HepG2 (cell line): ENCODE measurements around the gene ARPC1B. TPM values are rescaled to one million over a fixed set of nuclear protein-coding genes. Genes with fewer than 3 reads are reported as not detected.

Experiments
- GATAD2A ChIP-seq: IDR thresholded peaks from 2 replicates; pipeline ENCODE4 v1.6.1; 2016
- GPN1 ChIP-seq: sonication (generic); formaldehyde crosslinking; IDR thresholded peaks from 2 replicates; pipeline ENCODE4 v1.5.1; 2020; ENCODE audit warnings: missing genetic modification reagents, borderline replicate concordance
- MNT ChIP-seq: fragments of 450-650 bp; IDR thresholded peaks from 2 replicates; pipeline ENCODE4 v1.6.1; 2016
- MTERF4 ChIP-seq: sonication (generic); formaldehyde crosslinking; IDR thresholded peaks from 2 replicates; pipeline ENCODE4 v1.8.0; 2023; ENCODE audit warnings: mild to moderate bottlenecking, missing genetic modification reagents
- NAIF1 ChIP-seq: sonication (generic); formaldehyde crosslinking; IDR thresholded peaks from 2 replicates; pipeline ENCODE4 v1.5.0; 2020; ENCODE audit warnings: mild to moderate bottlenecking, missing genetic modification reagents, borderline replicate concordance
- NR2C2 ChIP-seq: sonication (generic); formaldehyde crosslinking; IDR thresholded peaks from 2 replicates; pipeline ENCODE4 v1.4.0; 2020; ENCODE audit warnings: missing genetic modification reagents, mild to moderate bottlenecking, moderate library complexity, borderline replicate concordance
- NR2F1 ChIP-seq, 2 experiments: fragments of 450-650 bp in 1 of 2; formaldehyde crosslinking in 1 of 2; IDR thresholded peaks; 2 replicates each; pipeline versions ENCODE4 v1.5.0 to v1.6.1; 2016 to 2020; ENCODE audit warnings: mild to moderate bottlenecking in 1 of 2, missing compliant biosample characterization in 1 of 2, missing genetic modification reagents in 1 of 2, moderate library complexity in 1 of 2
- NR3C1 ChIP-seq: sonication (generic); formaldehyde crosslinking; IDR thresholded peaks from 2 replicates; pipeline ENCODE4 v1.4.0; 2020; ENCODE audit warnings: missing genetic modification reagents
- PAF1 ChIP-seq: IDR thresholded peaks from 2 replicates; pipeline ENCODE4 v1.6.1; 2016; ENCODE audit warnings: missing genetic modification reagents, missing compliant biosample characterization
- POGK ChIP-seq: sonication (generic); formaldehyde crosslinking; conservative IDR thresholded peaks from 2 replicates; pipeline ENCODE4 v1.8.0; 2022; ENCODE audit warnings: mild to moderate bottlenecking, moderate library complexity, missing genetic modification reagents
- SNAI1 ChIP-seq: sonication (generic); formaldehyde crosslinking; IDR thresholded peaks from 2 replicates; pipeline ENCODE4 v1.5.0; 2020; ENCODE audit warnings: mild to moderate bottlenecking, missing genetic modification reagents, borderline replicate concordance
- SOX13 ChIP-seq, 3 experiments: fragments of 450-650 bp in 1 of 3; sonication (generic) in 1 of 3; formaldehyde crosslinking in 1 of 3; IDR thresholded peaks in 2 of 3; conservative IDR thresholded peaks in 1 of 3; 2 replicates each; pipeline versions ENCODE4 v1.5.0 to v1.6.1; 2016 to 2020; ENCODE audit warnings: antibody characterized with exemption in 1 of 3, mild to moderate bottlenecking in 1 of 3, missing compliant biosample characterization in 1 of 3, missing genetic modification reagents in 1 of 3, moderate library complexity in 1 of 3
- THAP7 ChIP-seq: sonication (generic); formaldehyde crosslinking; IDR thresholded peaks from 2 replicates; pipeline ENCODE4 v1.8.1; 2023; ENCODE audit warnings: mild to moderate bottlenecking, missing genetic modification reagents
- ZNF101 ChIP-seq: sonication (generic); formaldehyde crosslinking; IDR thresholded peaks from 2 replicates; pipeline ENCODE4 v1.4.0; 2020; ENCODE audit warnings: mild to moderate bottlenecking, low read depth, missing genetic modification reagents, borderline replicate concordance
- ZNF230 ChIP-seq: sonication (generic); formaldehyde crosslinking; IDR thresholded peaks from 2 replicates; pipeline ENCODE4 v1.4.0; 2020; ENCODE audit warnings: mild to moderate bottlenecking, missing genetic modification reagents
- ZNF329 ChIP-seq: sonication (generic); formaldehyde crosslinking; IDR thresholded peaks from 2 replicates; pipeline ENCODE4 v1.9.0; 2021; ENCODE audit warnings: low read depth, mild to moderate bottlenecking, missing genetic modification reagents
- ZNF333 ChIP-seq: sonication (generic); formaldehyde crosslinking; IDR thresholded peaks from 2 replicates; pipeline ENCODE4 v1.4.0; 2020; ENCODE audit warnings: mild to moderate bottlenecking, missing genetic modification reagents, borderline replicate concordance
- ZNF547 ChIP-seq: sonication (generic); formaldehyde crosslinking; IDR thresholded peaks from 2 replicates; pipeline ENCODE4 v1.5.1; 2020; ENCODE audit warnings: mild to moderate bottlenecking, missing genetic modification reagents
- ZNF589 ChIP-seq: sonication (generic); formaldehyde crosslinking; conservative IDR thresholded peaks from 2 replicates; pipeline ENCODE4 v1.8.0; 2022; ENCODE audit warnings: mild to moderate bottlenecking, moderate library complexity, missing genetic modification reagents
- ZNF619 ChIP-seq: sonication (generic); formaldehyde crosslinking; IDR thresholded peaks from 2 replicates; pipeline ENCODE4 v1.4.0; 2020; ENCODE audit warnings: mild to moderate bottlenecking, missing genetic modification reagents
- ZNF660 ChIP-seq: sonication (generic); formaldehyde crosslinking; IDR thresholded peaks from 2 replicates; pipeline ENCODE4 v1.5.1; 2020; ENCODE audit warnings: mild to moderate bottlenecking, low read depth, missing genetic modification reagents, borderline replicate concordance
- ZNF740 ChIP-seq: sonication (generic); formaldehyde crosslinking; IDR thresholded peaks from 2 replicates; pipeline ENCODE4 v1.4.0; 2020; ENCODE audit warnings: missing genetic modification reagents
- ZNF777 ChIP-seq: sonication (generic); formaldehyde crosslinking; IDR thresholded peaks from 2 replicates; pipeline ENCODE4 v1.4.0; 2020; ENCODE audit warnings: missing genetic modification reagents
- polyA plus RNA-seq, 8 experiments: library from polyadenylated mRNA; depleted of rRNA in 3 of 8; stranded (reverse) in 7 of 8; unstranded in 1 of 8; fragments of >200 nt; fragmentation: Illumina TruSeq in 4 of 8; extraction: Trizol in 4 of 8; gene quantifications; 2 replicates each; pipeline versions ENCODE4 v1.2.1 to v1.2.3, GENCODE V29; 2011 to 2016; ENCODE audit warnings: low read depth in 4 of 8, missing spikeins in 1 of 8, mixed read lengths in 1 of 8; ENCODE audit not compliant: insufficient read depth in 1 of 8
- total RNA-seq, 5 experiments: library from RNA; depleted of rRNA; stranded (reverse); fragments of >200 nt; fragmentation: Illumina TruSeq; extraction: Trizol; gene quantifications; 2 replicates each; pipeline ENCODE4 v1.2.3, GENCODE V29; 2016; ENCODE audit warnings: low read depth in 1 of 5

ARPC1B gene
- total and polyA plus RNA-seq, 2 of the 13 experiments (the other 11 are each of a cell fraction or from before 2014, with no cell fraction given) = 72.9 to 89.1 TPM

- TF ChIP-seq ZNF660 (CRISPR knock-in tag) = no peak
- TF ChIP-seq PAF1 (CRISPR knock-in tag) = no peak
- TF ChIP-seq NR2F1 (CRISPR knock-in tag; IDR thresholded peaks at IDR 0.05) = no peak; a peak in 1 of 4 replicates
- TF ChIP-seq ZNF619 (CRISPR knock-in tag) = peak; percentile 80
- TF ChIP-seq MTERF4 = peak; percentile 63; the same call in 1 of the 2 replicates
- TF ChIP-seq SOX13 (IDR thresholded peaks at IDR 0.05) = no peak
- TF ChIP-seq SOX13 (CRISPR knock-in tag; conservative IDR thresholded peaks at IDR 0.05 in 1 of 2, IDR thresholded peaks at IDR 0.05 in 1 of 2) = no peak
- TF ChIP-seq NR2C2 (CRISPR knock-in tag) = peak; percentile 82
- peak; percentile 90 for TF ChIP-seq POGK (CRISPR knock-in tag)
- no peak for TF ChIP-seq MNT
- TF ChIP-seq SNAI1 (CRISPR knock-in tag) = peak; percentile 83; the same call in 1 of the 2 replicates
- TF ChIP-seq ZNF101 (CRISPR knock-in tag) = no peak
- TF ChIP-seq ZNF777 (CRISPR knock-in tag) = peak; percentile 54; the same call in 1 of the 2 replicates
- TF ChIP-seq THAP7 (CRISPR knock-in tag) = peak; percentile 97
- peak; percentile 86; the same call in 1 of the 2 replicates for TF ChIP-seq ZNF329 (CRISPR knock-in tag)
- TF ChIP-seq GPN1 (CRISPR knock-in tag) = no peak
- 0 out of 2 replicates have a peak, but pooled peaks have one; percentile 83 for TF ChIP-seq ZNF333 (CRISPR knock-in tag)
- TF ChIP-seq ZNF230 (CRISPR knock-in tag) = peak; percentile 47; the same call in 1 of the 2 replicates
- peak; percentile 50; the same call in 1 of the 2 replicates for TF ChIP-seq ZNF589 (CRISPR knock-in tag)
- no peak; the same call in none of the 2 replicates for TF ChIP-seq ZNF740 (CRISPR knock-in tag)
- peak; percentile 61 for TF ChIP-seq ZNF547 (CRISPR knock-in tag)
- peak; percentile 68 for TF ChIP-seq GATAD2A (CRISPR knock-in tag)
- TF ChIP-seq NR3C1 (CRISPR knock-in tag) = no peak
- TF ChIP-seq NAIF1 (CRISPR knock-in tag) = no peak; the same call in 1 of the 2 replicates
Measured at GRCh38 chr7:99438573-99439480, 64.3 kb downstream of the ARPC1B start, which contains the start of the genes CPSF4 and PTCD1 (continued).
